SK-N-SH treated with all-trans-retinoic acid at 6 μM for 48 hours (cell line): Measurements from ENCODE around the gene RBMXL3.

Experiments
- ARNTL ChIP-seq: fragments of 450-650 bp; formaldehyde crosslinking; IDR thresholded peaks from 2 replicates; pipeline ENCODE4 v1.5.0; 2020; ENCODE audit warnings: low read depth, mild to moderate bottlenecking, moderate library complexity, borderline replicate concordance
- BACH2 ChIP-seq: fragments of 250-450 bp; sonication (Bioruptor Pico); IDR thresholded peaks from 2 replicates; pipeline ENCODE4 v1.9.0; 2021; ENCODE audit warnings: mild to moderate bottlenecking, borderline replicate concordance
- CSDC2 ChIP-seq: fragments of 250-450 bp; sonication (Bioruptor Pico); IDR thresholded peaks from 2 replicates; pipeline ENCODE4 v1.5.0; 2020; ENCODE audit warnings: mild to moderate bottlenecking, moderate library complexity
- GLIS3 ChIP-seq: fragments of 250-450 bp; sonication (Bioruptor Pico); IDR thresholded peaks from 2 replicates; pipeline ENCODE4 v1.5.0; 2020; ENCODE audit warnings: mild to moderate bottlenecking, moderate library complexity
- OSR1 ChIP-seq: fragments of 250-450 bp; sonication (Bioruptor Pico); IDR thresholded peaks from 2 replicates; pipeline ENCODE4 v1.8.0; 2022; ENCODE audit warnings: moderate library complexity, mild to moderate bottlenecking, inconsistent platforms
- PATZ1 ChIP-seq: fragments of 250-450 bp; sonication (Bioruptor Pico); IDR thresholded peaks from 2 replicates; pipeline ENCODE4 v1.8.0; 2020; ENCODE audit warnings: mild to moderate bottlenecking, moderate library complexity, borderline replicate concordance
- POU6F1 ChIP-seq: fragments of 250-450 bp; sonication (Bioruptor Pico); IDR thresholded peaks from 2 replicates; pipeline ENCODE4 v1.8.0; 2021; ENCODE audit warnings: low read depth, mild to moderate bottlenecking, moderate library complexity, borderline replicate concordance
- SNAI2 ChIP-seq: fragments of 250-450 bp; sonication (Bioruptor Pico); IDR thresholded peaks from 2 replicates; pipeline ENCODE4 v1.5.0; 2020; ENCODE audit warnings: mild to moderate bottlenecking, moderate library complexity
- ZC3H10 ChIP-seq: fragments of 250-450 bp; sonication (Bioruptor Pico); IDR thresholded peaks from 2 replicates; pipeline ENCODE4 v1.5.1; 2021; ENCODE audit warnings: mild to moderate bottlenecking, moderate library complexity
- ZFP3 ChIP-seq: fragments of 250-450 bp; sonication (Bioruptor Pico); IDR thresholded peaks from 2 replicates; pipeline ENCODE4 v1.5.0; 2020; ENCODE audit warnings: mild to moderate bottlenecking, moderate library complexity
- ZFP30 ChIP-seq: fragments of 450-650 bp; formaldehyde crosslinking; IDR thresholded peaks from 2 replicates; pipeline ENCODE4 v1.5.0; 2022; ENCODE audit warnings: mild to moderate bottlenecking, moderate library complexity
- ZNF565 ChIP-seq: fragments of 450-650 bp; formaldehyde crosslinking; conservative IDR thresholded peaks from 2 replicates; pipeline ENCODE4 v1.5.0; 2020; ENCODE audit warnings: low read depth, mild to moderate bottlenecking, moderate library complexity
- ZNF70 ChIP-seq: fragments of 450-650 bp; formaldehyde crosslinking; IDR thresholded peaks from 2 replicates; pipeline ENCODE4 v1.5.0; 2020; ENCODE audit warnings: mild to moderate bottlenecking, moderate library complexity

- TF ChIP-seq ZC3H10 (CRISPR knock-in tag) (no peak), ZFP30 (CRISPR knock-in tag) (no peak), OSR1 (CRISPR knock-in tag) (no peak), BACH2 (no peak), GLIS3 (CRISPR knock-in tag) (no peak), ZNF565 (no peak), CSDC2 (CRISPR knock-in tag) (no peak), ZFP3 (no peak), PATZ1 (CRISPR knock-in tag) (no peak), ARNTL (no peak), POU6F1 (no peak), ZNF70 (CRISPR knock-in tag) (no peak), SNAI2 (CRISPR knock-in tag) (no peak)
These were observed 47.2 kb upstream of the RBMXL3 start for GRCh38 chrX:115142057-115142456.
